ENCODE measurements around the gene DNAI4. TPM values are rescaled to one million over a fixed set of nuclear protein-coding genes. Genes with fewer than 3 reads are reported as not detected.

The DNAI4 gene
- total RNA-seq, 1 experiment from 2014 or later = 7.2 TPM

DNA sequence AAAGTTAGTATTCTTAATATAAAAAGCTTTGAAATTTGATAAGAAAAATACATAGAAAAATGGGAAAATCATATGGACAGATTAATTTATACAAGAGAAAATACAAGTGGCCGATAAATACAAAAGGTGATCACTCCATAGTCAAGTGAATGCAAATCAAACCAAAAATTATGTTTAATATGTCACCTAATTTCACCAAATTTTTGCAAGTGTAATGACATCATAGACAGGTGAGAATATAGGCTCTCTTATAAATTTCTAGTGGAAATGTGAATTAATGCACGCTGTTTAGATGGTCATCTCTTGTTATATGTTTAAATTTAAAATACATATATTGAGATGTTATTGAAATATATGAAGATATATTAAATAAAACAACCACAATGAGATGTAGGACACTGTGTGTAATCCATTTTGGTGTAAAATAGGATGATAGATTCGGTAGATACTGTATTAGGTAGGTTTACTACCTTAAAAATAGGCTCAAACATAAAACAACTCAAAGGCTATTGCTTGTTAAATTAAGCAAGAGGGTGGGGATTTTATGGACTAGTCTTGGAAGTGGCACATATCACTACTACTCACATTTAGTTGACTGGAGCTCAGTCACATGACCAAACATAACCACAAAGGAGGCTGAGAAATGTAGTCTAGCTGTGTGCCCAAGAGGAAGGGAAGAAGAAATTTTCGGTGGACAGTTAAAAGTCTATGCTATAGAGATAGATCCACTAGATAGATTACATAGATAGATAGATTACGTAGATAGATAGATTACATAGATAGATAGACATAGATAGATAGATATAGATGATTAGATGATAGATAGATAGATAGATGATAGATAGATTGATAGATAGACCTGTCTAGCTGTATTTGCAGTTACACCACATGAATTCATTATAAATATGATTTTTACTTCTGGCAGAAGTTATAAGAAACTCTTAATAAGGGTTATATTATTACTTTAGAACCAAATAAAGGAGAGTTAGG lies 132.7 kb downstream of the DNAI4 start:
- peaks cover 5% of the 10 kb centered on the region for H3K27me3 ChIP-seq (ENCODE audit: control insufficient read depth, insufficient read depth, low read length)
- no peak overlapping the region for H3K4me3 ChIP-seq (ENCODE audit: low read depth in 2 of 2, low read length in 2 of 2)
- ChIA-PET POLR2A (no interaction called here), CTCF (no interaction called here)
- H3K36me3 ChIP-seq (ENCODE audit: control insufficient read depth, insufficient read depth, low read length) = no peaks in the 10 kb centered on the region
- no peaks in the 10 kb centered on the region for H3K4me1 ChIP-seq (ENCODE audit: control insufficient read depth, insufficient read depth, low read length)
- intact Hi-C loops (cut with micrococcal nuclease; ENCODE audit: unreplicated experiment) (no loop called here), in situ Hi-C loops (cut with HindIII; ENCODE audit: low pct_unique_long_range_greater_than_20kb, low sequenced_read_pairs) (no loop called here)
- no peak for DNase-seq (ENCODE audit: low read depth, low spot score)
- ATAC-seq = no peak
- TF ChIP-seq POLR2AphosphoS5 (IDR thresholded peaks at IDR 0.05; ENCODE audit: low read depth, low read length) (no peak), SIN3A (IDR thresholded peaks at IDR 0.05; ENCODE audit: borderline replicate concordance, insufficient read depth, low read depth, low read length) (no peak), TCF7L2 (IDR thresholded peaks at IDR 0.05; ENCODE audit: low read depth, low read length) (no peak)
- TF ChIP-seq, protein P1, sequence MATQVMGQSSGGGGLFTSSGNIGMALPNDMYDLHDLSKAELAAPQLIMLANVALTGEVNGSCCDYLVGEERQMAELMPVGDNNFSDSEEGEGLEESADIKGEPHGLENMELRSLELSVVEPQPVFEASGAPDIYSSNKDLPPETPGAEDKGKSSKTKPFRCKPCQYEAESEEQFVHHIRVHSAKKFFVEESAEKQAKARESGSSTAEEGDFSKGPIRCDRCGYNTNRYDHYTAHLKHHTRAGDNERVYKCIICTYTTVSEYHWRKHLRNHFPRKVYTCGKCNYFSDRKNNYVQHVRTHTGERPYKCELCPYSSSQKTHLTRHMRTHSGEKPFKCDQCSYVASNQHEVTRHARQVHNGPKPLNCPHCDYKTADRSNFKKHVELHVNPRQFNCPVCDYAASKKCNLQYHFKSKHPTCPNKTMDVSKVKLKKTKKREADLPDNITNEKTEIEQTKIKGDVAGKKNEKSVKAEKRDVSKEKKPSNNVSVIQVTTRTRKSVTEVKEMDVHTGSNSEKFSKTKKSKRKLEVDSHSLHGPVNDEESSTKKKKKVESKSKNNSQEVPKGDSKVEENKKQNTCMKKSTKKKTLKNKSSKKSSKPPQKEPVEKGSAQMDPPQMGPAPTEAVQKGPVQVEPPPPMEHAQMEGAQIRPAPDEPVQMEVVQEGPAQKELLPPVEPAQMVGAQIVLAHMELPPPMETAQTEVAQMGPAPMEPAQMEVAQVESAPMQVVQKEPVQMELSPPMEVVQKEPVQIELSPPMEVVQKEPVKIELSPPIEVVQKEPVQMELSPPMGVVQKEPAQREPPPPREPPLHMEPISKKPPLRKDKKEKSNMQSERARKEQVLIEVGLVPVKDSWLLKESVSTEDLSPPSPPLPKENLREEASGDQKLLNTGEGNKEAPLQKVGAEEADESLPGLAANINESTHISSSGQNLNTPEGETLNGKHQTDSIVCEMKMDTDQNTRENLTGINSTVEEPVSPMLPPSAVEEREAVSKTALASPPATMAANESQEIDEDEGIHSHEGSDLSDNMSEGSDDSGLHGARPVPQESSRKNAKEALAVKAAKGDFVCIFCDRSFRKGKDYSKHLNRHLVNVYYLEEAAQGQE (IDR thresholded peaks at IDR 0.05; ENCODE audit: insufficient read depth in 1 of 2, low read depth in 2 of 2, low read length in 1 of 2) = no peak
- TF ChIP-seq, protein P2, sequence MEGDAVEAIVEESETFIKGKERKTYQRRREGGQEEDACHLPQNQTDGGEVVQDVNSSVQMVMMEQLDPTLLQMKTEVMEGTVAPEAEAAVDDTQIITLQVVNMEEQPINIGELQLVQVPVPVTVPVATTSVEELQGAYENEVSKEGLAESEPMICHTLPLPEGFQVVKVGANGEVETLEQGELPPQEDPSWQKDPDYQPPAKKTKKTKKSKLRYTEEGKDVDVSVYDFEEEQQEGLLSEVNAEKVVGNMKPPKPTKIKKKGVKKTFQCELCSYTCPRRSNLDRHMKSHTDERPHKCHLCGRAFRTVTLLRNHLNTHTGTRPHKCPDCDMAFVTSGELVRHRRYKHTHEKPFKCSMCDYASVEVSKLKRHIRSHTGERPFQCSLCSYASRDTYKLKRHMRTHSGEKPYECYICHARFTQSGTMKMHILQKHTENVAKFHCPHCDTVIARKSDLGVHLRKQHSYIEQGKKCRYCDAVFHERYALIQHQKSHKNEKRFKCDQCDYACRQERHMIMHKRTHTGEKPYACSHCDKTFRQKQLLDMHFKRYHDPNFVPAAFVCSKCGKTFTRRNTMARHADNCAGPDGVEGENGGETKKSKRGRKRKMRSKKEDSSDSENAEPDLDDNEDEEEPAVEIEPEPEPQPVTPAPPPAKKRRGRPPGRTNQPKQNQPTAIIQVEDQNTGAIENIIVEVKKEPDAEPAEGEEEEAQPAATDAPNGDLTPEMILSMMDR (IDR thresholded peaks at IDR 0.05) = no peak
- BruUV-seq (replicated peaks) = no TSS peak
- no peaks in the 10 kb centered on the region for H3K9me3 ChIP-seq (ENCODE audit: control insufficient read depth, insufficient read depth, low read depth, low read length)
- H3K27ac ChIP-seq (ENCODE audit: low read length) = no peak overlapping the region

DNA sequence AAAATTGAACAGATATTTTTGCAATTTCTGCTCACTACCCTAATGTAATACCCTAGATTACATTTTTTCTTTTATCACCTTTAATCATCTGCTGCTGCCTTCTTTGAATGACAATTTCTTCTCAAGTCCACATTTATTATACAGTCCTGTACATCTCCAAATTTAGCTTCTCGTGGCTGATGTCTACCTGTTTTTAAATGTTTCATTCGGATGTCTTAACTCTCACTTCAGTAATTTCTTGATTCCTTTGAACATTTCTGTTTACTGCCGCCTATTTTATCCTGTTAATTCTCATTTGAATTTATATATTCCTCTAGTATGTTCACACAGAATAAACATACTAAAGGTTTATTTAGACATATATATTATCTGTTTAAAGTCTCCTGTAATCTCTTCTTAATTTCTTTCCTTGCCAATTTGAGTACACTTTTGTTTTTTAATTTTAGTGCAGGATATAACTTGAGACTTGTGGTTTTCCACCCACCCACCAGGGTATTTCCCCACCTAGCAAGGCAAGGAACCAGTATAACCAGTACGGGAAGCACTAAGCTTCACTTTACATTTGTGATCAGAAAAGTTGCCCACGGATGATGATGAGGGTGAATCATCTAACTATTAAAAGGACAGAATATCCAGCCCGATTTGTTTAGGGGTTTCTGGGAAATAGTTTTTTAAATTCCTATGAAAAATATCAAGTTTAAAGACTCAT lies 136.3 kb downstream of the DNAI4 start:
- in situ Hi-C loops (cut with HindIII; ENCODE audit: low pct_unique_long_range_greater_than_20kb, low sequenced_read_pairs) (no loop called here), intact Hi-C loops (cut with micrococcal nuclease; ENCODE audit: unreplicated experiment) (no loop called here)
- Histone ChIP-seq H3K4me1 (ENCODE audit: control insufficient read depth, insufficient read depth, low read length) (no peaks in the 10 kb centered on the region), H3K9me3 (ENCODE audit: control insufficient read depth, insufficient read depth, low read depth, low read length) (no peaks in the 10 kb centered on the region), H3K27ac (ENCODE audit: low read length) (no peak overlapping the region), H3K36me3 (ENCODE audit: control insufficient read depth, insufficient read depth, low read length) (no peaks in the 10 kb centered on the region), H3K4me3 (ENCODE audit: low read depth in 2 of 2, low read length in 2 of 2) (no peak overlapping the region), H3K27me3 (ENCODE audit: control insufficient read depth, insufficient read depth, low read length) (peaks cover 5% of the 10 kb centered on the region)
- TF ChIP-seq, protein P2 (IDR thresholded peaks at IDR 0.05) = no peak
- TF ChIP-seq POLR2AphosphoS5 (IDR thresholded peaks at IDR 0.05; ENCODE audit: low read depth, low read length) (no peak), TCF7L2 (IDR thresholded peaks at IDR 0.05; ENCODE audit: low read depth, low read length) (no peak), SIN3A (IDR thresholded peaks at IDR 0.05; ENCODE audit: borderline replicate concordance, insufficient read depth, low read depth, low read length) (no peak)
- TF ChIP-seq, protein P1 (IDR thresholded peaks at IDR 0.05; ENCODE audit: insufficient read depth in 1 of 2, low read depth in 2 of 2, low read length in 1 of 2) = no peak
- no TSS peak for BruUV-seq (replicated peaks)
- ChIA-PET CTCF (no interaction called here), POLR2A (no interaction called here)
- no peak for DNase-seq (ENCODE audit: low read depth, low spot score)
- ATAC-seq = no peak

Data from Panc1 (cell line).